A673 (cell line): Measurements from ENCODE around the gene MAPKAPK2. TPM values are rescaled to one million over a fixed set of nuclear protein-coding genes. Genes with fewer than 3 reads are reported as not detected.

Experiments
- Bru-seq: library from RNA; stranded (reverse); fragments of 400-500 nt; gene quantifications from one replicate; lab custom pipeline; 2021; lab: Mats Ljungman, UMichigan
- BruChase-seq, 2 experiments: library from RNA; stranded (reverse); fragments of 400-500 nt; gene quantifications; one replicate each; lab custom pipeline; 2021; lab: Mats Ljungman, UMichigan
- BruUV-seq: library from RNA; stranded (reverse); fragments of 400-500 nt; replicated peaks from 2 replicates; lab custom pipeline; 2021; lab: Mats Ljungman, UMichigan
- CTCF ChIA-PET: fragments of 300-600 bp; sonication (Branson Sonifier 250); formaldehyde crosslinking; loops from one replicate; lab custom pipeline; 2022; ENCODE audit warnings: antibody characterized with exemption; lab: Charles Lee
- POLR2A ChIA-PET: fragments of 300-600 bp; sonication (Branson Sonifier 250); formaldehyde crosslinking; loops from one replicate; lab custom pipeline; 2022; ENCODE audit warnings: antibody characterized with exemption; ENCODE audit not compliant: low non-redundant PET; lab: Charles Lee
- DNase-seq: peaks from one replicate; pipeline ENCODE4 v3.0.0-alpha.2; 2015; ENCODE audit warnings: low spot score
- H3K27ac ChIP-seq: fragments of 200-600 bp; sonication (generic); 2 replicates; pipeline ENCODE4 v1.5.1; 2016; ENCODE audit warnings: mixed run types, low read depth, mild to moderate bottlenecking, mixed read lengths, antibody characterized with exemption, low read length; ENCODE audit not compliant: poor library complexity, severe bottlenecking
- H3K27me3 ChIP-seq: fragments of 200-600 bp; sonication (generic); replicated peaks from 2 replicates; pipeline ENCODE4 v1.6.1; 2017; ENCODE audit warnings: mixed run types, low read depth, mild to moderate bottlenecking, mixed read lengths, antibody characterized with exemption, low read length; ENCODE audit not compliant: insufficient read depth, poor library complexity
- H3K36me3 ChIP-seq: fragments of 200-600 bp; sonication (generic); 2 replicates; pipeline ENCODE4 v1.6.1; 2016; ENCODE audit warnings: mixed run types, mild to moderate bottlenecking, mixed read lengths, antibody characterized with exemption, low read length; ENCODE audit not compliant: insufficient read depth, poor library complexity, severe bottlenecking
- H3K4me1 ChIP-seq: fragments of 200-600 bp; sonication (generic); 2 replicates; pipeline ENCODE4 v1.6.1; 2017; ENCODE audit warnings: mixed run types, mild to moderate bottlenecking, mixed read lengths, antibody characterized with exemption, low read length; ENCODE audit not compliant: insufficient read depth, poor library complexity, severe bottlenecking
- H3K4me3 ChIP-seq: fragments of 200-600 bp; sonication (generic); 2 replicates; pipeline ENCODE4 v1.5.1; 2016; ENCODE audit warnings: low read depth, mixed run types, mild to moderate bottlenecking, mixed read lengths, low read length; ENCODE audit not compliant: poor library complexity, severe bottlenecking
- H3K9me3 ChIP-seq: fragments of 200-600 bp; sonication (generic); 2 replicates; pipeline ENCODE4 v1.6.1; 2016; ENCODE audit warnings: mixed run types, low read depth, mild to moderate bottlenecking, mixed read lengths, antibody characterized with exemption, low read length; ENCODE audit not compliant: poor library complexity, severe bottlenecking
- CTCF ChIP-seq: fragments of 300-800, 200-600 bp; sonication (generic); conservative IDR thresholded peaks from 2 replicates; pipeline ENCODE4 v1.5.1; 2017; ENCODE audit warnings: low read depth, mild to moderate bottlenecking, antibody characterized with exemption, low read length, moderate library complexity, mixed read lengths
- EZH2 ChIP-seq: fragments of 200-600 bp; sonication (generic); IDR thresholded peaks from 2 replicates; pipeline ENCODE4 v1.6.1; 2017; ENCODE audit warnings: borderline replicate concordance, low read depth, mild to moderate bottlenecking, mixed read lengths, antibody characterized with exemption, low read length; ENCODE audit not compliant: poor library complexity, severe bottlenecking
- intact Hi-C: fragments of 100-400 bp; cut with micrococcal nuclease; formaldehyde crosslinking; loops from one replicate; pipeline ENCODE4 v1.10.0; 2022; ENCODE audit not compliant: unreplicated experiment
- long read RNA-seq: library from polyadenylated mRNA; stranded (forward); transcript quantifications from one replicate; pipeline ENCODE4 v2.0.0, GENCODE V29; 2022
- total RNA-seq: library from RNA; stranded (reverse); gene quantifications from 2 replicates; pipeline ENCODE4 v1.2.3, GENCODE V29; 2021

The MAPKAPK2 gene
- total RNA-seq (39.2 and 41.9 TPM in 2 replicates), Bru-seq, nascent RNA (percentile 72 among the genes with signal in this experiment), BruChase-seq, experiment 1, labeled RNA remaining after a 2-hour chase (percentile 72 among the genes with signal in this experiment), BruChase-seq, experiment 2, labeled RNA remaining after a 6-hour chase (percentile 73 among the genes with signal in this experiment)
- long read RNA-seq, partial matches to known transcripts: 0 of 4 reads
- long read RNA-seq, other reads (novel, unspliced or antisense): 1 of 4 reads

GRCh38 chr1:206684478-206685333 is at the start of gene MAPKAPK2:
Gene MAPKAPK2, plus strand, starts transcription at chr1:206684905. Its CDS starts 325 bp downstream, at chr1:206685230.
- intact Hi-C loops: no loop called here
- Histone ChIP-seq H3K27me3 (peaks cover 20% of the 10 kb centered on the region), H3K4me3 (peak within 1 kb of the TSS; percentile 78), H3K27ac (peak within 1 kb of the TSS; percentile 68), H3K4me1 (peaks cover 9% of the 10 kb centered on the region), H3K9me3 (no peaks in the 10 kb centered on the region), H3K36me3 (no peaks in the 10 kb centered on the region)
- no TSS peak for BruUV-seq
- ChIA-PET POLR2A (interaction anchor here (0.6 kb wide), 1 partner anchor 14 kb away, joined by 5 read pairs; no protein-coding TSS in a partner anchor), CTCF (no interaction called here)
- TF ChIP-seq CTCF (no peak), EZH2 (no peak)
- peak; percentile 77 for DNase-seq

GRCh38 chr1:206635080-206635977 is 49.4 kb upstream of the MAPKAPK2 start, which contains the start of gene DYRK3:
Gene DYRK3, plus strand, starts transcription at chr1:206635536. Its CDS starts 168 bp downstream, at chr1:206635704.
- DNase-seq: peak; percentile 96
- Histone ChIP-seq H3K36me3 (no peaks in the 10 kb centered on the region), H3K9me3 (no peaks in the 10 kb centered on the region), H3K4me3 (peak within 1 kb of the TSS; percentile 96), H3K4me1 (peaks cover 38% of the 10 kb centered on the region), H3K27me3 (no peaks in the 10 kb centered on the region), H3K27ac (peak within 1 kb of the TSS; percentile 69)
- intact Hi-C loops: loop anchor here (10.0 kb wide), 1 partner anchor 349 kb away; no protein-coding TSS in a partner anchor
- ChIA-PET POLR2A (no interaction called here), CTCF (interaction anchor here (0.6 to 4.7 kb wide), 4 partner anchors 19 to 230 kb away, joined by 3 to 36 read pairs (median 4); partner anchors contain the start of genes EIF2D and IL20)
- no TSS peak for BruUV-seq
- TF ChIP-seq EZH2: no peak
- no peak; the same call in 1 of the 2 replicates for TF ChIP-seq CTCF
